Retina (tissue), 1 donor: ENCODE results near the gene PDXDC1.
"Not testable (repeated sequence)": the region's sequence is repeated elsewhere in the genome, so short reads cannot be mapped to it uniquely, and the experiment has no call there.

ENCODE experiments used
- DNase-seq: peaks from one replicate; pipeline ENCODE4 v3.0.0-alpha.2; 2016

PDXDC1 gene

GRCh38 chr16:15166177-15166576, 191.4 kb downstream of the PDXDC1 start:
- not testable (repeated sequence) for DNase-seq

GRCh38 chr16:15168303-15168702, 193.5 kb downstream of the PDXDC1 start:
- not testable (repeated sequence) for DNase-seq

GRCh38 chr16:15168953-15169652, 194.3 kb downstream of the PDXDC1 start:
- not testable (repeated sequence) for DNase-seq

GRCh38 chr16:15179909-15180308, 205.1 kb downstream of the PDXDC1 start:
- not testable (repeated sequence) for DNase-seq

- not testable (repeated sequence) for DNase-seq
Measured at GRCh38 chr16:15180946-15181345, 206.1 kb downstream of the PDXDC1 start.

- not testable (repeated sequence) for DNase-seq
Measured at GRCh38 chr16:15184000-15184399, 209.2 kb downstream of the PDXDC1 start.
